Thoracic aorta (tissue), 2 donors: Measurements from ENCODE around the gene PRMT5. TPM values are rescaled to one million over a fixed set of nuclear protein-coding genes. Genes with fewer than 3 reads are reported as not detected.

ENCODE experiments used
- ATAC-seq: fragments of 150-250 bp; one replicate; pipeline ENCODE4 v1.8.0; 2017; ENCODE audit warnings: low read depth; ENCODE audit not compliant: insufficient number of reproducible peaks, low FRiP score
- DNase-seq: peaks from one replicate; pipeline ENCODE4 v3.0.0-alpha.2; 2020; ENCODE audit warnings: low spot score
- H3K27ac ChIP-seq, 2 donors: fragments of 200-600 bp; sonication (generic); 1 replicate in 1 of 2; 2 replicates in 1 of 2; pipeline ENCODE4 v1.5.1; 2016; ENCODE audit warnings: mild to moderate bottlenecking in 2 of 2, moderate library complexity in 2 of 2
- H3K27me3 ChIP-seq: fragments of 200-600 bp; sonication (generic); replicated peaks from 2 replicates; pipeline ENCODE4 v1.6.0; 2016; ENCODE audit warnings: mild to moderate bottlenecking; ENCODE audit not compliant: insufficient read depth
- H3K36me3 ChIP-seq: fragments of 200-600 bp; sonication (generic); one replicate; pipeline ENCODE4 v1.5.1; 2016
- H3K4me1 ChIP-seq, 2 donors: fragments of 200-600 bp; sonication (generic); 1 replicate in 1 of 2; 2 replicates in 1 of 2; pipeline versions ENCODE4 v1.5.1 to v1.6.0; 2016; ENCODE audit warnings: low read depth in 2 of 2, mild to moderate bottlenecking in 1 of 2; ENCODE audit not compliant: control insufficient read depth in 1 of 2
- H3K4me3 ChIP-seq: fragments of 200-600 bp; sonication (generic); 2 replicates; pipeline ENCODE4 v1.5.1; 2016; ENCODE audit warnings: mild to moderate bottlenecking
- H3K9me3 ChIP-seq: fragments of 200-600 bp; sonication (generic); 2 replicates; pipeline ENCODE4 v1.5.1; 2016
- total RNA-seq, 2 donors: library from RNA; depleted of rRNA; stranded (reverse); fragments of >200 nt; gene quantifications; one replicate each; pipeline versions ENCODE4 v1.1.0 to v1.2.3, GENCODE V29; 2016
- TF ChIP-seq, protein P1 (sequence below): fragments of 200-600 bp; sonication (generic); IDR thresholded peaks from one replicate; pipeline ENCODE4 v1.5.1; 2019; ENCODE audit warnings: antibody characterized with exemption

The PRMT5 gene
- total RNA-seq, 2 donors from 2014 or later, result 27.8 to 30.5 TPM

DNA sequence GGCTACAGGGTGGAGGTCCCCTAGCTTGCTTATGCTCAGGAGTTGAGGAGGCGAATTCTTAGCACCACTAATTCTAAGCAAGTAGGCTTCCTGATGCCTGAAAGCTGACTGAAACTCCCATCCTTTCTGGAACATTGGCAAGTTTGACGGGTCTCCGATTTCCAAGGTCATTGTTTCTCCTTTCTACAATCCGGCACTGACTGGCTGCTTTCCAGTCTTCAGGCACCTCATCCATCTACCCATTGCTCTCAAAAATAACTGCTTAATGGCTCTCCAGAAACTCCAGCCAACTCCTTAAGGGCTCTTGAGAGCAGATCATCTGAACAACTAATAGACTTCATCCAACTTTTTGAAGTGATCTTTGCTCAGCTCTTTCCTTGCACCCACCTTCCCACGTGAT is 32.8 kb downstream of the PRMT5 start:
- ATAC-seq (no peak), DNase-seq (no peak)
- Histone ChIP-seq H3K27ac (no peak overlapping the region), H3K4me1 (no peaks in the 10 kb centered on the region), H3K27me3 (no peaks in the 10 kb centered on the region), H3K9me3 (no peaks in the 10 kb centered on the region), H3K36me3 (peaks cover 11% of the 10 kb centered on the region), H3K4me3 (no peak overlapping the region)
- TF ChIP-seq, protein P1, sequence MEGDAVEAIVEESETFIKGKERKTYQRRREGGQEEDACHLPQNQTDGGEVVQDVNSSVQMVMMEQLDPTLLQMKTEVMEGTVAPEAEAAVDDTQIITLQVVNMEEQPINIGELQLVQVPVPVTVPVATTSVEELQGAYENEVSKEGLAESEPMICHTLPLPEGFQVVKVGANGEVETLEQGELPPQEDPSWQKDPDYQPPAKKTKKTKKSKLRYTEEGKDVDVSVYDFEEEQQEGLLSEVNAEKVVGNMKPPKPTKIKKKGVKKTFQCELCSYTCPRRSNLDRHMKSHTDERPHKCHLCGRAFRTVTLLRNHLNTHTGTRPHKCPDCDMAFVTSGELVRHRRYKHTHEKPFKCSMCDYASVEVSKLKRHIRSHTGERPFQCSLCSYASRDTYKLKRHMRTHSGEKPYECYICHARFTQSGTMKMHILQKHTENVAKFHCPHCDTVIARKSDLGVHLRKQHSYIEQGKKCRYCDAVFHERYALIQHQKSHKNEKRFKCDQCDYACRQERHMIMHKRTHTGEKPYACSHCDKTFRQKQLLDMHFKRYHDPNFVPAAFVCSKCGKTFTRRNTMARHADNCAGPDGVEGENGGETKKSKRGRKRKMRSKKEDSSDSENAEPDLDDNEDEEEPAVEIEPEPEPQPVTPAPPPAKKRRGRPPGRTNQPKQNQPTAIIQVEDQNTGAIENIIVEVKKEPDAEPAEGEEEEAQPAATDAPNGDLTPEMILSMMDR, result no peak

DNA sequence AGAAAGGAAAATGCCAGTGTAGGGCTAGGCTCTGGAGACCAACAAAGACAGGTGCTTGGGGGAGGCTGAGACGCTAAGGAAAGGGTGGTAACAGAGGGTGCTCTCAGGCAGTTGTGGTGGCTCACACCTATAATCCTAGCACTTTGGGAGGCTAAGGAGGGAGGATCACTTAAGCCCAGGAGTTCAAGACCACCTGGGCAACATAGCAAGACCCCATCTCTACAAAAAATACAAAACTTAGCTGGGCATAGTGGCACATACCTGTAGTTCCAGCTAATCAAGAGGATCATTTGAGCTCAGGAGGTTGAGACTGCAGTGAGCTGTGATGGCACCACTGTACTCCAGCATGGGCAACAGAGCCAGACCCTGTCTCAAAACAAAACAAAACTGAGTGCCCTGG is 33.8 kb downstream of the PRMT5 start:
- TF ChIP-seq, protein P1, result no peak

DNA sequence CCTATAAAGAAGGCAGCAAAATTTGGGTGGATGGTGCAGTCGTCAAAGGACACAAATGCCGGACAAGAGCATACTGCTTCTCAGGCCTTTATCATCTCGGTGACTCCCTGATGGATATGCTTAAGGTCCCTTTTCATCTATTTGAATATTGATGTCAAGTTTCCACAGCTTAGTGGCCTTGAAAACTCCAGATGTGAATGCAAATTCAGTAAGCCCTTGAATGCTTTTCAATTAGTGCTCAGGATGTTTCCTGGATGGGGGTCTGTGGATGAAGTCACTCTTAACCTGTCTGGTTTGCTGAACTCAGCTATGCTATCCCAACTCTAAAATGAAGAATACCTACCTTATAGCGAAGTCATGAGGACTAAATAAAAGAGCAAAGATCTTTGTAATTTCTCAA is 35.5 kb downstream of the PRMT5 start:
- no peak overlapping the region for H3K4me3 ChIP-seq
- H3K4me1 ChIP-seq, result no peaks in the 10 kb centered on the region
- H3K9me3 ChIP-seq, result no peaks in the 10 kb centered on the region
- no peak overlapping the region for H3K27ac ChIP-seq
- TF ChIP-seq, protein P1, result no peak
- H3K27me3 ChIP-seq, result no peaks in the 10 kb centered on the region
- no peak for ATAC-seq
- no peaks in the 10 kb centered on the region for H3K36me3 ChIP-seq
- DNase-seq, result no peak

More for the DNA sequence above, 33.8 kb downstream of the PRMT5 start:
- Histone ChIP-seq H3K4me1 (no peaks in the 10 kb centered on the region), H3K4me3 (no peak overlapping the region), H3K27ac (no peak overlapping the region), H3K27me3 (no peaks in the 10 kb centered on the region), H3K36me3 (peaks cover 4% of the 10 kb centered on the region), H3K9me3 (no peaks in the 10 kb centered on the region)
- ATAC-seq (no peak), DNase-seq (no peak)

DNA sequence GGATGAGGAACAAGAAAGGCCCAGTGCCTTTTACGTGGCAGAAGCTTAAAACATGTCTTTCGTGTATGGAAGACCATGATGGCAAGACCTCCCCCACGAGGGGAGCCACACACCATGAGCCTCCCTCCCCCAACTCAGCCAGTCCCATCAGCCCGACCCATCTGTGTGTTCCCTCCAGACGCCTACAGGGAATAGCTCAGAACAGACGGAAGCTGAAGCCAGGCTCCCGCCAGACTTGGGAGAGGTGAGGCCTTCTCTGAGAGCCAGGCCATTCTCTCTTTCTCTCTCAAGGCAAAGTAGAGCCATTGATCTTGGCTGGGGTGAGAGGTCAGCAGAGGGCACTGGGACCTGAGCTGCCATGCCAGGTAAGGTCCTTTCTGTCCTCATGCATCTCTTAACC is 36.7 kb downstream of the PRMT5 start:
- no peak overlapping the region for H3K4me3 ChIP-seq
- ATAC-seq, result no peak
- DNase-seq, result no peak
- no peaks in the 10 kb centered on the region for H3K27me3 ChIP-seq
- TF ChIP-seq, protein P1, result no peak
- H3K4me1 ChIP-seq, result peaks cover 2 to 7% of the 10 kb centered on the region in 2 donors
- H3K9me3 ChIP-seq, result no peaks in the 10 kb centered on the region
- no peak overlapping the region for H3K27ac ChIP-seq
- H3K36me3 ChIP-seq, result no peaks in the 10 kb centered on the region

DNA sequence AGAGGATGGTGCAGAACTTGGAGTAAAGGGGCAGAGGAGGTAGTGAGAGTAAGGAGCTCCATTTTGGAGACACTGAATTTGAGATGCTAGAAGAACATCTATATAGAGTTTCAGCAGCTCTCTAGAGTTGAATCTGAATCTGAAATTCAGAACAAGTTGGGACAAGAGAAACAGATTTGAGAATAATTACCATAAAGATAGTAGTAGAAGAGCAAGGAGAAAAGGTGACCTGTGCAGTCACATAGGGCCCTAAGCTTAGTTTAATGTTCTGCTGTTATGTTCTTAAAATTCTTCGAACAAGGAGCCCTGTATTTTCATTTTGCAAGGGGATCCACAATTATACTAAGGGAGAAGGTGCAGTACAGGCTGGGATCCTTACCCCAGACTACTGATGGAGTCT is 38.8 kb downstream of the PRMT5 start:
- Histone ChIP-seq H3K36me3 (no peaks in the 10 kb centered on the region), H3K27me3 (no peaks in the 10 kb centered on the region), H3K4me1 (peaks cover 4 to 20% of the 10 kb centered on the region in 2 donors), H3K4me3 (no peak overlapping the region), H3K27ac (no peak overlapping the region), H3K9me3 (no peaks in the 10 kb centered on the region)
- TF ChIP-seq, protein P1, result no peak
- no peak for ATAC-seq
- DNase-seq, result no peak
